Measurements from ENCODE around the gene CBLB. TPM values are rescaled to one million over a fixed set of nuclear protein-coding genes. Genes with fewer than 3 reads are reported as not detected.
"Not testable (repeated sequence)": the region's sequence is repeated elsewhere in the genome, so short reads cannot be mapped to it uniquely, and the experiment has no call there.

CBLB gene
- total RNA-seq, 5 donors from 2014 or later (not counting 1 experiment from before 2014, with no cell fraction given), result 81.3 to 120 (median 99.6) TPM

GRCh38 chr3:105821433-105821832, 47.4 kb downstream of the CBLB start:
- Mint-ChIP-seq H3K4me1 (peaks cover 69 to 80% (median 70%) of the 10 kb centered on the region in 3 donors), H3K9me3 (no peaks in the 10 kb centered on the region), H3K36me3 (peaks cover 63% of the 10 kb centered on the region), H3K27me3 (no peaks in the 10 kb centered on the region), H3K27ac (peak overlapping the region; percentile 30 to 50), H3K4me3 (no peak overlapping the region)
- Histone ChIP-seq H3K4me1 (ENCODE audit: control insufficient read depth in 1 of 2, extremely low read depth in 1 of 2, insufficient read depth in 2 of 2, low read length in 2 of 2) (peaks cover 0 to 6% of the 10 kb centered on the region in 2 experiments), H3K36me3 (ENCODE audit: control insufficient read depth in 2 of 2, extremely low read depth in 1 of 2, insufficient read depth in 1 of 2, low read length in 1 of 2) (peaks cover 0 to 36% of the 10 kb centered on the region in 2 donors), H3K9me3 (no peaks in the 10 kb centered on the region), H3K27me3 (replicated peaks in 1 of 2; ENCODE audit: control insufficient read depth in 2 of 2, extremely low read depth in 1 of 2, insufficient read depth in 2 of 2, low read length in 1 of 2) (no peaks in the 10 kb centered on the region), H3K27ac (ENCODE audit: low read length) (no peak overlapping the region), H3K4me3 (ENCODE audit: control insufficient read depth in 1 of 2, extremely low read depth in 1 of 2, low read length in 1 of 2) (no peak overlapping the region)
- DNase-seq (no peak), ATAC-seq (replicated peaks in 1 of 4) (no peak)
- CTCF ChIA-PET, result interaction anchor here in 1 of 2 donors (1.4 kb wide), 1 partner anchor 12 kb away, joined by 4 read pairs; no protein-coding TSS in a partner anchor
- POLR2A ChIA-PET, result no interaction called here
- 100% methylated on average over 2 of the region's 2 CpGs for WGBS (ENCODE audit: insufficient coverage)

DNA sequence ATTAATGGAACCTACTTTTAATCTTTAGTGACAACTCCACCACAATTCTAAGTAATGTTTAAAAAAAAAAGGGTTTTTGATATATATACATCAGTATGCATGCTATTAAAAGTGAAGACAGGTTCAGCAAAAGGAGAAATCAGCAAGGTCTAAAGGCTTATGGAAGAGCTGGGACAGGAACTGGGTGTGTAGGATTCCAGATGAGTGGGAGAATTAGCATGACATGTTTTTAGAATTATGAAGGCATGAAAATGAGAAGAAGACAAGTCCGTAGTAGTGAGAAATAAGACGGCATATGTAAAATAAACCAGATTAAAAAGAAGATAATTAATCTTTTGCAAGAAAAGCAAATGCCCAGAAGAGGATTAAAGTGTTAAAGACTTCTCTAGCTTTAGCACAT, 52.0 kb downstream of the CBLB start:
- H3K36me3 ChIP-seq (ENCODE audit: control insufficient read depth in 2 of 2, extremely low read depth in 1 of 2, insufficient read depth in 1 of 2, low read length in 1 of 2), result peaks cover 0 to 21% of the 10 kb centered on the region in 2 donors
- Mint-ChIP-seq H3K4me1 (peaks cover 57 to 74% (median 63%) of the 10 kb centered on the region in 3 donors), H3K9me3 (peaks cover 0 to 3% (median 0%) of the 10 kb centered on the region in 3 donors), H3K27ac (peak overlapping the region; percentile 19 to 49), H3K36me3 (peaks cover 56% of the 10 kb centered on the region), H3K4me3 (no peak overlapping the region), H3K27me3 (no peaks in the 10 kb centered on the region)
- no peak overlapping the region for H3K27ac ChIP-seq (ENCODE audit: low read length)
- CTCF ChIA-PET, result no interaction called here
- peaks cover 2 to 3% of the 10 kb centered on the region in 2 experiments for H3K4me1 ChIP-seq (ENCODE audit: control insufficient read depth in 1 of 2, extremely low read depth in 1 of 2, insufficient read depth in 2 of 2, low read length in 2 of 2)
- DNase-seq (no peak), ATAC-seq (replicated peaks in 1 of 4) (no peak)
- POLR2A ChIA-PET, result no interaction called here
- no peaks in the 10 kb centered on the region for H3K9me3 ChIP-seq
- no CpG with 5 or more reads among the region's 2 CpGs for WGBS (ENCODE audit: insufficient coverage)
- no peaks in the 10 kb centered on the region for H3K27me3 ChIP-seq (replicated peaks in 1 of 2; ENCODE audit: control insufficient read depth in 2 of 2, extremely low read depth in 1 of 2, insufficient read depth in 2 of 2, low read length in 1 of 2)
- no peak overlapping the region for H3K4me3 ChIP-seq (ENCODE audit: control insufficient read depth in 1 of 2, extremely low read depth in 1 of 2, low read length in 1 of 2)

DNA sequence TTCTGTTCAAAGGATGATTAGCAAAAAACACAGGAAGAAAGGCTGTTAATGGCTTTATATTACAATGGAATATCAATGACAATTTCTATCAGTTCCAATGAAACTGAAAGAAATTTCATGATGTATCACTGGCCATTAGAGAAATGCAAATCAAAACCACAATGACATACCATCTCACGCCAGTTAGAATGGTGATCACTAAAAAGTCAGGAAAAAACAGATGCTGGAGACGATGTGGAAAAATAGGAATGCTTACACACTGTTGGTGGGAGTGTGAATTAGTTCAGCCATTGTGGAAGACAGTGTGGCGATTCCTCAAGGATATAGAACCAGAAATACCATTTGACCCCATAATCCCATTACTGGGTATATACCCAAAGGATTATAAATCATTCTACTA, 53.5 kb downstream of the CBLB start:
- H3K27ac ChIP-seq (ENCODE audit: low read length); H3K4me1 ChIP-seq (ENCODE audit: control insufficient read depth in 1 of 2, extremely low read depth in 1 of 2, insufficient read depth in 2 of 2, low read length in 2 of 2); H3K4me3 ChIP-seq (ENCODE audit: control insufficient read depth in 1 of 2, extremely low read depth in 1 of 2, low read length in 1 of 2); H3K4me3 Mint-ChIP-seq; DNase-seq; H3K9me3 ChIP-seq; CTCF ChIA-PET; H3K27me3 Mint-ChIP-seq; H3K27ac Mint-ChIP-seq; H3K9me3 Mint-ChIP-seq; ATAC-seq (replicated peaks in 1 of 4); POLR2A ChIA-PET; H3K27me3 ChIP-seq (replicated peaks in 1 of 2; ENCODE audit: control insufficient read depth in 2 of 2, extremely low read depth in 1 of 2, insufficient read depth in 2 of 2, low read length in 1 of 2): not testable (repeated sequence)
- H3K36me3 ChIP-seq (ENCODE audit: control insufficient read depth in 2 of 2, extremely low read depth in 1 of 2, insufficient read depth in 1 of 2, low read length in 1 of 2), result peaks cover 0 to 21% of the 10 kb centered on the region in 2 donors
- WGBS (ENCODE audit: insufficient coverage), result no CpG with 5 or more reads among the region's 3 CpGs
- Mint-ChIP-seq H3K4me1 (peaks cover 58 to 70% (median 65%) of the 10 kb centered on the region in 3 donors), H3K36me3 (peaks cover 51% of the 10 kb centered on the region)

GRCh38 chr3:105813710-105814109, 55.1 kb downstream of the CBLB start:
- Histone ChIP-seq H3K9me3 (no peaks in the 10 kb centered on the region), H3K36me3 (ENCODE audit: control insufficient read depth in 2 of 2, extremely low read depth in 1 of 2, insufficient read depth in 1 of 2, low read length in 1 of 2) (peaks cover 0 to 16% of the 10 kb centered on the region in 2 donors), H3K4me3 (ENCODE audit: control insufficient read depth in 1 of 2, extremely low read depth in 1 of 2, low read length in 1 of 2) (no peak overlapping the region), H3K27me3 (replicated peaks in 1 of 2; ENCODE audit: control insufficient read depth in 2 of 2, extremely low read depth in 1 of 2, insufficient read depth in 2 of 2, low read length in 1 of 2) (no peaks in the 10 kb centered on the region), H3K4me1 (ENCODE audit: control insufficient read depth in 1 of 2, extremely low read depth in 1 of 2, insufficient read depth in 2 of 2, low read length in 2 of 2) (peaks cover 0 to 2% of the 10 kb centered on the region in 2 experiments), H3K27ac (ENCODE audit: low read length) (no peak overlapping the region)
- peak overlapping the region in 1 of 2 donors; percentile 17 for H3K27ac Mint-ChIP-seq
- no CpG with 5 or more reads among the region's 1 CpG for WGBS (ENCODE audit: insufficient coverage)
- ATAC-seq (replicated peaks in 1 of 4), result no peak
- H3K4me3 Mint-ChIP-seq, result no peak overlapping the region
- ChIA-PET POLR2A (interaction anchor here in 1 of 2 donors (0.7 to 1.1 kb wide), 2 partner anchors 21 to 511 kb away, joined by 3 read pairs; no protein-coding TSS in a partner anchor), CTCF (no interaction called here)
- peaks cover 43% of the 10 kb centered on the region for H3K36me3 Mint-ChIP-seq
- H3K4me1 Mint-ChIP-seq, result peaks cover 64 to 70% (median 68%) of the 10 kb centered on the region in 3 donors
- H3K27me3 Mint-ChIP-seq, result no peaks in the 10 kb centered on the region
- no peak for DNase-seq
- peaks cover 0 to 3% (median 0%) of the 10 kb centered on the region in 3 donors for H3K9me3 Mint-ChIP-seq

DNA sequence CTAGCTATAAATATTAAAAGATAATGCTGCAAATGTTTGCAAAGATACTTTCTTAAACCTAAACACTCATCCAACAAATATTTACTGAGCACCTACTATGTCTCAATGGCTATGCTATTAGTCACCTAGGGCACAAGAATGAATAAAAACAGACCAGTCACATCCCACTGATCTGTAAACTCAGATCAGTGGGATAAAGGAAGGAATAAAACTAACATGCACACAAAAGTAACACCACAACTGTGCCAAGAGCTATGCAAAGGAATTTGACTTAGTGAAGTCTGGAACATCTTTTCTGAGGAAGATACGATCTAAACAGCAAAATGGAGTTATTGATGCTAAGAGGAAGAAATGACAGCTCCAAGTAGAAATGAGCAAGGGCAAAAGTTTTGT, 56.6 kb downstream of the CBLB start:
- Histone ChIP-seq H3K27me3 (replicated peaks in 1 of 2; ENCODE audit: control insufficient read depth in 2 of 2, extremely low read depth in 1 of 2, insufficient read depth in 2 of 2, low read length in 1 of 2) (no peaks in the 10 kb centered on the region), H3K27ac (ENCODE audit: low read length) (no peak overlapping the region), H3K36me3 (ENCODE audit: control insufficient read depth in 2 of 2, extremely low read depth in 1 of 2, insufficient read depth in 1 of 2, low read length in 1 of 2) (peaks cover 0 to 14% of the 10 kb centered on the region in 2 donors), H3K9me3 (no peaks in the 10 kb centered on the region), H3K4me3 (ENCODE audit: control insufficient read depth in 1 of 2, extremely low read depth in 1 of 2, low read length in 1 of 2) (no peak overlapping the region), H3K4me1 (ENCODE audit: control insufficient read depth in 1 of 2, extremely low read depth in 1 of 2, insufficient read depth in 2 of 2, low read length in 2 of 2) (peaks cover under 1 to 2% of the 10 kb centered on the region in 2 experiments)
- ATAC-seq (replicated peaks in 1 of 4) (no peak), DNase-seq (no peak)
- Mint-ChIP-seq H3K27me3 (no peaks in the 10 kb centered on the region), H3K4me3 (peak overlapping the region in 1 of 3 donors; percentile 8), H3K4me1 (peaks cover 68 to 72% (median 72%) of the 10 kb centered on the region in 3 donors), H3K9me3 (peaks cover 0 to 3% (median 0%) of the 10 kb centered on the region in 3 donors), H3K27ac (peak overlapping the region in 1 of 2 donors; percentile 4), H3K36me3 (peaks cover 42% of the 10 kb centered on the region)
- ChIA-PET POLR2A (interaction anchor here in 1 of 2 donors (0.9 to 1.2 kb wide), 3 partner anchors 8 to 28 kb away, joined by 3 read pairs; no protein-coding TSS in a partner anchor), CTCF (no interaction called here)
- 100% methylated on average over 1 of the region's 1 CpG for WGBS (ENCODE audit: insufficient coverage)

DNA sequence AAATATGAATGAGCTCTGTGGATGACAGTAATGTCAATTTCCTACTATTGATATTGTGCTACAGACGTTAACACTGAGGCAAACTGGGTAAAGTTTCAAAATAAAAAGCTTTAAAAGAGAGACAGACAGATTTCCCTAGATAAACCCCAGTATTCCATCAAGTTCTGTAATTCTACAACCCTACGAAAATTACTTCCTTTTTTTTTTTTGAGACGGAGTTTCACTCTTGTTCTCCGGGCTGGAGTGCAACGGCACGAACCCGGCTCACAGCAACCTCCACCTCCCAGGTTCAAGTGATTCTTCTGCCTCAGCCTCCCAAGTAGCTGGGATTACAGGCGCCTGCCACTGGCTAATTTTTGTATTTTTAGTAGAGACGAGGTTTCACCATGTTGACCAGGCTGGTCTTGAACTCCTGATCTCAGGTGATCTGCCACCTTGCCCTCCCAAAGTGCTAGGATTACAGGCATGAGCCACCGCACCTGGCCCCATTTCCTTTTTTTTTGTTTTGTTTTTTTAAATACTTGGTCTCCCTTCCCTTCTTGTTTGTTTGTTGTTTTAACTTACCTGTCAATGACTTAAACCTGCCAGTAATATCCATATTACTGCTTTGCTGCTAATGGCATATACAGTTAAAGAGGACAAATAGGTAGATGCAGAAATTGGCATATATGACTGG, 57.2 kb downstream of the CBLB start:
- H3K4me1 ChIP-seq (ENCODE audit: control insufficient read depth in 1 of 2, extremely low read depth in 1 of 2, insufficient read depth in 2 of 2, low read length in 2 of 2), result peaks cover 2 to 4% of the 10 kb centered on the region in 2 experiments
- ChIA-PET CTCF (interaction anchor here in 1 of 2 donors (0.6 to 0.8 kb wide), 2 partner anchors 111 to 128 kb away, joined by 3 read pairs; no protein-coding TSS in a partner anchor), POLR2A (no interaction called here)
- Mint-ChIP-seq H3K36me3 (peaks cover 36% of the 10 kb centered on the region), H3K4me3 (peak overlapping the region in 1 of 3 donors; percentile 8), H3K4me1 (peaks cover 68 to 73% (median 71%) of the 10 kb centered on the region in 3 donors), H3K9me3 (peaks cover 0 to 3% (median 0%) of the 10 kb centered on the region in 3 donors), H3K27me3 (no peaks in the 10 kb centered on the region), H3K27ac (peak overlapping the region in 1 of 2 donors; percentile 1)
- no peak overlapping the region for H3K27ac ChIP-seq (ENCODE audit: low read length)
- H3K36me3 ChIP-seq (ENCODE audit: control insufficient read depth in 2 of 2, extremely low read depth in 1 of 2, insufficient read depth in 1 of 2, low read length in 1 of 2), result peaks cover 0 to 11% of the 10 kb centered on the region in 2 donors
- H3K4me3 ChIP-seq (ENCODE audit: control insufficient read depth in 1 of 2, extremely low read depth in 1 of 2, low read length in 1 of 2), result no peak overlapping the region
- WGBS (ENCODE audit: insufficient coverage), result 90% methylated on average over 5 of the region's 10 CpGs
- no peaks in the 10 kb centered on the region for H3K9me3 ChIP-seq
- DNase-seq (no peak), ATAC-seq (replicated peaks in 1 of 4) (no peak)
- H3K27me3 ChIP-seq (replicated peaks in 1 of 2; ENCODE audit: control insufficient read depth in 2 of 2, extremely low read depth in 1 of 2, insufficient read depth in 2 of 2, low read length in 1 of 2), result no peaks in the 10 kb centered on the region
